H9 (cell line): ENCODE measurements around the gene NFE2. TPM values are rescaled to one million over a fixed set of nuclear protein-coding genes. Genes with fewer than 3 reads are reported as not detected.

Experiments
- DNase-seq: peaks from one replicate; pipeline ENCODE4 v3.0.0-alpha.2; 2017
- H2AFZ ChIP-seq: one replicate; pipeline ENCODE4 v1.6.1; 2013; ENCODE audit warnings: mild to moderate bottlenecking, low read length, control low read depth, moderate library complexity
- H2AK5ac ChIP-seq: 2 replicates; pipeline ENCODE4 v1.6.1; 2013; ENCODE audit warnings: low read length, control low read depth, mixed read lengths; ENCODE audit not compliant: insufficient read length
- H2BK120ac ChIP-seq: one replicate; pipeline ENCODE4 v1.6.1; 2013; ENCODE audit warnings: low read depth, mild to moderate bottlenecking, low read length, control low read depth, inconsistent platforms; ENCODE audit not compliant: poor library complexity, severe bottlenecking
- H2BK12ac ChIP-seq: 2 replicates; pipeline ENCODE4 v1.6.1; 2013; ENCODE audit warnings: low read length, control low read depth, mixed read lengths, low read depth; ENCODE audit not compliant: insufficient read length
- H2BK15ac ChIP-seq: 2 replicates; pipeline ENCODE4 v1.6.1; 2013; ENCODE audit warnings: low read depth, low read length, control low read depth
- H2BK20ac ChIP-seq: one replicate; pipeline ENCODE4 v1.6.1; 2013; ENCODE audit warnings: low read depth, mild to moderate bottlenecking, low read length, control low read depth, inconsistent platforms; ENCODE audit not compliant: poor library complexity, severe bottlenecking
- H2BK5ac ChIP-seq: 2 replicates; pipeline ENCODE4 v1.6.1; 2013; ENCODE audit warnings: low read length, control low read depth, mixed read lengths; ENCODE audit not compliant: insufficient read length
- H3K14ac ChIP-seq: 2 replicates; pipeline ENCODE4 v1.6.1; 2013; ENCODE audit warnings: low read length, control low read depth; ENCODE audit not compliant: insufficient read depth
- H3K18ac ChIP-seq: 2 replicates; pipeline ENCODE4 v1.6.1; 2013; ENCODE audit warnings: low read depth, mild to moderate bottlenecking, mixed read lengths, low read length, control low read depth; ENCODE audit not compliant: insufficient read length
- H3K23ac ChIP-seq: 2 replicates; pipeline ENCODE4 v1.6.1; 2013; ENCODE audit warnings: low read length, control low read depth, mixed read lengths, low read depth; ENCODE audit not compliant: insufficient read length
- H3K23me2 ChIP-seq: 2 replicates; pipeline ENCODE4 v1.6.1; 2013; ENCODE audit warnings: low read depth, mild to moderate bottlenecking, mixed read lengths, low read length, control low read depth; ENCODE audit not compliant: insufficient read length, poor library complexity, severe bottlenecking
- H3K27ac ChIP-seq: 2 replicates; pipeline ENCODE4 v1.5.1; 2013; ENCODE audit warnings: low read length, control low read depth, mixed read lengths, low read depth; ENCODE audit not compliant: insufficient read length
- H3K27me3 ChIP-seq: 2 replicates; pipeline ENCODE4 v1.6.1; 2013; ENCODE audit warnings: low read length, control low read depth, inconsistent platforms; ENCODE audit not compliant: insufficient read depth
- H3K4ac ChIP-seq: 2 replicates; pipeline ENCODE4 v1.6.1; 2013; ENCODE audit warnings: low read depth, mild to moderate bottlenecking, control low read depth, inconsistent platforms, low read length, moderate library complexity
- H3K4me1 ChIP-seq: 2 replicates; pipeline ENCODE4 v1.6.1; 2013; ENCODE audit warnings: low read length, control low read depth, inconsistent platforms; ENCODE audit not compliant: insufficient read depth
- H3K4me2 ChIP-seq: 2 replicates; pipeline ENCODE4 v1.6.1; 2013; ENCODE audit warnings: low read length, control low read depth, mixed read lengths; ENCODE audit not compliant: insufficient read length, insufficient read depth
- H3K56ac ChIP-seq: 2 replicates; pipeline ENCODE4 v1.6.1; 2013; ENCODE audit warnings: low read depth, mild to moderate bottlenecking, mixed read lengths, low read length, control low read depth; ENCODE audit not compliant: insufficient read length
- H3K79me1 ChIP-seq: 2 replicates; pipeline ENCODE4 v1.6.1; 2013; ENCODE audit warnings: low read depth, mild to moderate bottlenecking, moderate library complexity, low read length, control low read depth, inconsistent platforms; ENCODE audit not compliant: insufficient read depth, poor library complexity, severe bottlenecking
- H3K79me2 ChIP-seq: 2 replicates; pipeline ENCODE4 v1.6.1; 2013; ENCODE audit warnings: low read length, control low read depth, inconsistent platforms; ENCODE audit not compliant: insufficient read depth
- H3K9ac ChIP-seq: 2 replicates; pipeline ENCODE4 v1.6.1; 2013; ENCODE audit warnings: low read length, control low read depth, mixed read lengths; ENCODE audit not compliant: insufficient read length; ENCODE audit errors: extremely low read depth
- H3K9me3 ChIP-seq: one replicate; pipeline ENCODE4 v1.6.1; 2013; ENCODE audit warnings: low read depth, low read length, inconsistent platforms; ENCODE audit not compliant: control insufficient read depth
- H3T11ph ChIP-seq: one replicate; pipeline ENCODE4 v1.6.1; 2013; ENCODE audit warnings: mild to moderate bottlenecking, low read length, control low read depth, inconsistent platforms
- H4K20me1 ChIP-seq: one replicate; pipeline ENCODE4 v1.6.1; 2013; ENCODE audit not compliant: control insufficient read depth, insufficient read length, insufficient read depth
- H4K5ac ChIP-seq: 2 replicates; pipeline ENCODE4 v1.6.1; 2013; ENCODE audit warnings: low read depth, mild to moderate bottlenecking, mixed read lengths, low read length, control low read depth; ENCODE audit not compliant: insufficient read length
- H4K8ac ChIP-seq: replicated peaks from 2 replicates; pipeline ENCODE4 v1.6.1; 2013; ENCODE audit warnings: low read length, control low read depth, mixed read lengths, low read depth; ENCODE audit not compliant: insufficient read length
- H4K91ac ChIP-seq: 2 replicates; pipeline ENCODE4 v1.6.1; 2013; ENCODE audit warnings: low read depth, mild to moderate bottlenecking, moderate library complexity, mixed read lengths, low read length, control low read depth; ENCODE audit not compliant: insufficient read length
- H3K27ac Mint-ChIP-seq, 3 experiments: 2 replicates in 2 of 3; 3 replicates in 1 of 3; pipeline ENCODE4 v1.8.0; 2020 to 2021; ENCODE audit warnings: mixed read lengths in 3 of 3, mild to moderate bottlenecking in 1 of 3, moderate library complexity in 1 of 3
- H3K27me3 Mint-ChIP-seq: 2 replicates; pipeline ENCODE4 v1.8.0; 2021; ENCODE audit warnings: low read depth, mild to moderate bottlenecking, moderate library complexity, mixed read lengths
- H3K36me3 Mint-ChIP-seq, 3 experiments: 2 replicates in 2 of 3; 3 replicates in 1 of 3; pipeline ENCODE4 v1.8.0; 2020 to 2021; ENCODE audit warnings: low read depth in 3 of 3, mixed read lengths in 3 of 3; ENCODE audit not compliant: insufficient read depth in 1 of 3
- H3K4me1 Mint-ChIP-seq, 2 experiments: 2 replicates each; pipeline ENCODE4 v1.8.0; 2020; ENCODE audit warnings: mixed read lengths in 2 of 2
- H3K4me3 Mint-ChIP-seq, 2 experiments: 2 replicates in 1 of 2; 3 replicates in 1 of 2; pipeline ENCODE4 v1.8.0; 2020 to 2021; ENCODE audit warnings: mild to moderate bottlenecking in 2 of 2, mixed read lengths in 2 of 2, moderate library complexity in 1 of 2
- H3K9me3 Mint-ChIP-seq, 2 experiments: 2 replicates in 1 of 2; 3 replicates in 1 of 2; pipeline ENCODE4 v1.8.0; 2020; ENCODE audit warnings: mild to moderate bottlenecking in 2 of 2, mixed read lengths in 2 of 2, moderate library complexity in 1 of 2
- CTCF ChIP-seq: fragments of 200-600 bp; sonication (generic); conservative IDR thresholded peaks from 3 replicates; pipeline ENCODE4 v1.8.0; 2021; ENCODE audit warnings: antibody characterized with exemption, mild to moderate bottlenecking
- WGBS: extraction: QIAGEN DNeasy Blood & Tissue Kit; methylation state at CpG from one replicate; pipeline ENCODE4 v1.1.7; 2013; ENCODE audit warnings: missing lambda C conversion rate, low lambda C conversion rate, mixed read lengths; ENCODE audit not compliant: insufficient read length; ENCODE audit errors: extremely low coverage; 5-methylcytosine and 5-hydroxymethylcytosine counted together
- total RNA-seq: library from RNA; stranded (reverse); gene quantifications from 2 replicates; pipeline ENCODE4 v1.2.1, GENCODE V29; 2021

Gene NFE2
- total RNA-seq, 1 experiment from 2014 or later: 1.2 TPM

GRCh38 chr12:54340846-54341245 lies 40.0 kb upstream of the NFE2 start:
- H3K9me3 ChIP-seq: no peaks in the 10 kb centered on the region
- no peaks in the 10 kb centered on the region for H3K4me1 ChIP-seq
- peaks cover 2 to 3% of the 10 kb centered on the region in 2 experiments; a peak in 2 of 4 replicates for H3K4me1 Mint-ChIP-seq
- no peaks in the 10 kb centered on the region for H3K27me3 ChIP-seq
- no peak overlapping the region for H3T11ph ChIP-seq
- H2BK20ac ChIP-seq: no peak overlapping the region
- no peaks in the 10 kb centered on the region for H3K27me3 Mint-ChIP-seq
- no peaks in the 10 kb centered on the region for H4K20me1 ChIP-seq
- no peaks in the 10 kb centered on the region for H3K79me1 ChIP-seq
- no peaks in the 10 kb centered on the region for H3K79me2 ChIP-seq
- H3K36me3 Mint-ChIP-seq: peaks cover 25 to 49% (median 39%) of the 10 kb centered on the region in 3 experiments; a peak in 6 of 7 replicates
- DNase-seq: no peak
- no peak overlapping the region for H4K8ac ChIP-seq
- no peak overlapping the region for H2BK15ac ChIP-seq
- H3K27ac ChIP-seq: no peak overlapping the region
- no peak overlapping the region for H3K9ac ChIP-seq
- no peak overlapping the region for H3K14ac ChIP-seq
- H3K4me3 Mint-ChIP-seq: no peak overlapping the region
- WGBS: no CpG with 5 or more reads among the region's 7 CpGs
- H3K4me2 ChIP-seq: no peak overlapping the region
- no peak overlapping the region for H2BK12ac ChIP-seq
- no peak overlapping the region for H3K23ac ChIP-seq
- H3K4ac ChIP-seq: no peak overlapping the region
- no peak overlapping the region for H2AK5ac ChIP-seq
- H3K18ac ChIP-seq: no peak overlapping the region
- no peak overlapping the region for H4K91ac ChIP-seq
- H3K23me2 ChIP-seq: no peaks in the 10 kb centered on the region
- no peak overlapping the region for H3K56ac ChIP-seq
- no peak overlapping the region for H2AFZ ChIP-seq
- no peak overlapping the region for H4K5ac ChIP-seq
- H2BK120ac ChIP-seq: no peak overlapping the region
- TF ChIP-seq CTCF: no peak
- H2BK5ac ChIP-seq: no peak overlapping the region
- H3K27ac Mint-ChIP-seq: no peak overlapping the region; a peak in 1 of 7 replicates
- no peaks in the 10 kb centered on the region for H3K9me3 Mint-ChIP-seq
